ENCODE results near the gene SLC39A9. TPM values are rescaled to one million over a fixed set of nuclear protein-coding genes. Genes with fewer than 3 reads are reported as not detected.

SLC39A9 gene
- total RNA-seq, 1 experiment from 2014 or later = 80.2 TPM

- Histone ChIP-seq H3K9ac (ENCODE audit: low read length) (no peak overlapping the region), H3K36me3 (ENCODE audit: control insufficient read depth in 1 of 2, insufficient read depth in 2 of 2, low read length in 2 of 2) (peaks cover 3 to 14% of the 10 kb centered on the region in 2 experiments; a peak in 3 of 4 replicates), H3K9me3 (ENCODE audit: control insufficient read depth in 1 of 2, insufficient read depth in 1 of 2, low read depth in 1 of 2, low read length in 2 of 2) (no peaks in the 10 kb centered on the region), H3K27ac (ENCODE audit: low read depth, low read length) (no peak overlapping the region), H3K27me3 (ENCODE audit: insufficient read depth, low read length) (no peaks in the 10 kb centered on the region), H2AFZ (ENCODE audit: low read depth, low read length, poor library complexity, severe bottlenecking) (no peak overlapping the region), H3K4me1 (ENCODE audit: control insufficient read depth in 1 of 2, insufficient read depth in 2 of 2, low read length in 2 of 2) (no peaks in the 10 kb centered on the region), H3K79me2 (ENCODE audit: insufficient read depth, low read length) (peaks cover 41% of the 10 kb centered on the region), H3K9me2 (ENCODE audit: insufficient read depth) (no peaks in the 10 kb centered on the region), H3K4me3 (replicated peaks in 1 of 2; ENCODE audit: low read depth in 1 of 2, low read length in 2 of 2) (no peak overlapping the region), H3K4me2 (ENCODE audit: low read length) (no peak overlapping the region), H4K20me1 (ENCODE audit: insufficient read depth) (no peaks in the 10 kb centered on the region)
- RAD21 ChIA-PET (ENCODE audit: low non-redundant PET in 1 of 2, low total read pairs in 2 of 2, uncharacterized antibody in 2 of 2, unreplicated experiment in 2 of 2) = no interaction called here
- TF ChIP-seq CEBPB (IDR thresholded peaks at IDR 0.05; ENCODE audit: low read depth) = no peak
- CTCF ChIA-PET = no interaction called here
- DNase-seq (ENCODE audit: low read depth, low spot score) (no peak), ATAC-seq (no peak)
- BruUV-seq (replicated peaks) = no TSS peak
- intact Hi-C loops (cut with micrococcal nuclease) = no loop called here
- POLR2A ChIA-PET = no interaction called here
Measured at GRCh38 chr14:69423279-69423678, 24.8 kb downstream of the SLC39A9 start.

GRCh38 chr14:69424149-69424923 is 25.8 kb downstream of the SLC39A9 start:
- Histone ChIP-seq H3K36me3 (ENCODE audit: control insufficient read depth in 1 of 2, insufficient read depth in 2 of 2, low read length in 2 of 2) (peaks cover 3 to 14% of the 10 kb centered on the region in 2 experiments; a peak in 3 of 4 replicates), H3K27me3 (ENCODE audit: insufficient read depth, low read length) (no peaks in the 10 kb centered on the region), H3K4me3 (replicated peaks in 1 of 2; ENCODE audit: low read depth in 1 of 2, low read length in 2 of 2) (no peak overlapping the region), H3K9ac (ENCODE audit: low read length) (no peak overlapping the region), H4K20me1 (ENCODE audit: insufficient read depth) (no peaks in the 10 kb centered on the region), H2AFZ (ENCODE audit: low read depth, low read length, poor library complexity, severe bottlenecking) (no peak overlapping the region), H3K27ac (ENCODE audit: low read depth, low read length) (no peak overlapping the region), H3K9me2 (ENCODE audit: insufficient read depth) (no peaks in the 10 kb centered on the region), H3K79me2 (ENCODE audit: insufficient read depth, low read length) (peaks cover 44% of the 10 kb centered on the region), H3K4me2 (ENCODE audit: low read length) (no peak overlapping the region), H3K9me3 (ENCODE audit: control insufficient read depth in 1 of 2, insufficient read depth in 1 of 2, low read depth in 1 of 2, low read length in 2 of 2) (no peaks in the 10 kb centered on the region), H3K4me1 (ENCODE audit: control insufficient read depth in 1 of 2, insufficient read depth in 2 of 2, low read length in 2 of 2) (no peaks in the 10 kb centered on the region)
- POLR2A ChIA-PET = no interaction called here
- RAD21 ChIA-PET (ENCODE audit: low non-redundant PET in 1 of 2, low total read pairs in 2 of 2, uncharacterized antibody in 2 of 2, unreplicated experiment in 2 of 2) = no interaction called here
- CTCF ChIA-PET = no interaction called here
- TF ChIP-seq POLR2A (IDR thresholded peaks at IDR 0.05; ENCODE audit: borderline replicate concordance, extremely low read depth, insufficient read depth, insufficient read length) (no peak), EGR1 (IDR thresholded peaks at IDR 0.05; ENCODE audit: low read depth) (no peak), SIN3A (IDR thresholded peaks at IDR 0.05; ENCODE audit: low read depth) (no peak), YY1 (IDR thresholded peaks at IDR 0.05; ENCODE audit: extremely low read depth, insufficient replicate concordance, low read depth, low read length) (no peak), SP1 (IDR thresholded peaks at IDR 0.05; ENCODE audit: low read depth) (no peak)
- TF ChIP-seq, protein P1, sequence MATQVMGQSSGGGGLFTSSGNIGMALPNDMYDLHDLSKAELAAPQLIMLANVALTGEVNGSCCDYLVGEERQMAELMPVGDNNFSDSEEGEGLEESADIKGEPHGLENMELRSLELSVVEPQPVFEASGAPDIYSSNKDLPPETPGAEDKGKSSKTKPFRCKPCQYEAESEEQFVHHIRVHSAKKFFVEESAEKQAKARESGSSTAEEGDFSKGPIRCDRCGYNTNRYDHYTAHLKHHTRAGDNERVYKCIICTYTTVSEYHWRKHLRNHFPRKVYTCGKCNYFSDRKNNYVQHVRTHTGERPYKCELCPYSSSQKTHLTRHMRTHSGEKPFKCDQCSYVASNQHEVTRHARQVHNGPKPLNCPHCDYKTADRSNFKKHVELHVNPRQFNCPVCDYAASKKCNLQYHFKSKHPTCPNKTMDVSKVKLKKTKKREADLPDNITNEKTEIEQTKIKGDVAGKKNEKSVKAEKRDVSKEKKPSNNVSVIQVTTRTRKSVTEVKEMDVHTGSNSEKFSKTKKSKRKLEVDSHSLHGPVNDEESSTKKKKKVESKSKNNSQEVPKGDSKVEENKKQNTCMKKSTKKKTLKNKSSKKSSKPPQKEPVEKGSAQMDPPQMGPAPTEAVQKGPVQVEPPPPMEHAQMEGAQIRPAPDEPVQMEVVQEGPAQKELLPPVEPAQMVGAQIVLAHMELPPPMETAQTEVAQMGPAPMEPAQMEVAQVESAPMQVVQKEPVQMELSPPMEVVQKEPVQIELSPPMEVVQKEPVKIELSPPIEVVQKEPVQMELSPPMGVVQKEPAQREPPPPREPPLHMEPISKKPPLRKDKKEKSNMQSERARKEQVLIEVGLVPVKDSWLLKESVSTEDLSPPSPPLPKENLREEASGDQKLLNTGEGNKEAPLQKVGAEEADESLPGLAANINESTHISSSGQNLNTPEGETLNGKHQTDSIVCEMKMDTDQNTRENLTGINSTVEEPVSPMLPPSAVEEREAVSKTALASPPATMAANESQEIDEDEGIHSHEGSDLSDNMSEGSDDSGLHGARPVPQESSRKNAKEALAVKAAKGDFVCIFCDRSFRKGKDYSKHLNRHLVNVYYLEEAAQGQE (IDR thresholded peaks at IDR 0.05; ENCODE audit: low read depth) = no peak
- DNase-seq (ENCODE audit: low read depth, low spot score) (no peak), ATAC-seq (no peak)
- BruUV-seq (replicated peaks) = no TSS peak
- intact Hi-C loops (cut with micrococcal nuclease) = no loop called here
